HEK293 (cell line): Measurements from ENCODE around the gene HYOU1.

Experiments used
- CTCF ChIA-PET: fragments of 350-600 bp; formaldehyde crosslinking; extraction: SDS; loops from one replicate; lab custom pipeline; 2021; ENCODE audit warnings: antibody characterized with exemption; lab: Yijun Ruan, JAX
- POLR2A ChIA-PET: fragments of 300-600 bp; formaldehyde crosslinking; extraction: SDS; loops from one replicate; lab custom pipeline; 2020; ENCODE audit warnings: antibody characterized with exemption, inconsistent platforms; lab: Yijun Ruan, JAX
- H3K27ac ChIP-seq: fragments of 200-500 bp; sonication (Bioruptor generic); 2 replicates; pipeline ENCODE4 v1.5.1; 2014; ENCODE audit warnings: low read depth, low read length, control low read depth, inconsistent platforms; ENCODE audit errors: extremely low read depth
- H3K36me3 ChIP-seq, 2 experiments: fragments of 200-500 bp in 1 of 2; sonication (Bioruptor generic) in 1 of 2; 1 replicate in 1 of 2; 2 replicates in 1 of 2; pipeline ENCODE4 v1.5.1; 2014 to 2017; ENCODE audit warnings: inconsistent platforms in 2 of 2, low read length in 2 of 2; ENCODE audit not compliant: control insufficient read depth in 2 of 2, insufficient read depth in 1 of 2
- H3K4me1 ChIP-seq: fragments of 200-500 bp; sonication (Bioruptor generic); 2 replicates; pipeline ENCODE4 v1.5.1; 2014; ENCODE audit warnings: mild to moderate bottlenecking, low read length, inconsistent platforms; ENCODE audit not compliant: control insufficient read depth, insufficient read depth
- H3K4me3 ChIP-seq: 2 replicates; pipeline ENCODE4 v1.5.1; 2011; ENCODE audit warnings: low read depth, mild to moderate bottlenecking, control low read depth, low read length, moderate library complexity
- H3K9me3 ChIP-seq: fragments of 200-500 bp; sonication (Bioruptor generic); 2 replicates; pipeline ENCODE4 v1.5.1; 2014; ENCODE audit warnings: low read depth, low read length, inconsistent platforms; ENCODE audit not compliant: control insufficient read depth, insufficient read depth
- BCL11A ChIP-seq: fragments of 450-650 bp; formaldehyde crosslinking; IDR thresholded peaks from 2 replicates; pipeline ENCODE4 v1.5.1; 2016; ENCODE audit warnings: low read depth, missing biosample characterization, missing genetic modification characterization
- HOXC10 ChIP-seq: sonication (generic); formaldehyde crosslinking; IDR thresholded peaks from 2 replicates; pipeline ENCODE4 v1.8.1; 2023; ENCODE audit warnings: mild to moderate bottlenecking, missing genetic modification reagents
- IKZF3 ChIP-seq: fragments of 450-650 bp; IDR thresholded peaks from 2 replicates; pipeline ENCODE4 v1.5.0; 2018; ENCODE audit warnings: missing biosample characterization, mild to moderate bottlenecking, missing genetic modification characterization, moderate library complexity
- TRIM28 ChIP-seq: IDR thresholded peaks from 2 replicates; pipeline ENCODE4 v1.6.1; 2011; ENCODE audit warnings: low read length, control low read depth, borderline replicate concordance
- ZBTB1 ChIP-seq: fragments of 450-650 bp; formaldehyde crosslinking; IDR thresholded peaks from 2 replicates; pipeline ENCODE4 v1.5.1; 2016; ENCODE audit warnings: missing biosample characterization, missing genetic modification characterization
- ZBTB21 ChIP-seq: fragments of 450-650 bp; formaldehyde crosslinking; IDR thresholded peaks from 2 replicates; pipeline ENCODE4 v1.5.1; 2017; ENCODE audit warnings: missing biosample characterization, missing genetic modification characterization
- ZNF18 ChIP-seq: fragments of 450-650 bp; formaldehyde crosslinking; IDR thresholded peaks from 2 replicates; pipeline ENCODE4 v1.5.1; 2016; ENCODE audit warnings: missing biosample characterization, missing genetic modification characterization
- ZNF2 ChIP-seq: fragments of 450-650 bp; formaldehyde crosslinking; IDR thresholded peaks from 2 replicates; pipeline ENCODE4 v1.5.1; 2016; ENCODE audit warnings: missing biosample characterization, missing genetic modification characterization
- ZNF24 ChIP-seq: fragments of 450-650 bp; formaldehyde crosslinking; IDR thresholded peaks from 2 replicates; pipeline ENCODE4 v1.5.1; 2016; ENCODE audit warnings: missing biosample characterization, missing genetic modification characterization
- ZNF324 ChIP-seq: fragments of 450-650 bp; formaldehyde crosslinking; IDR thresholded peaks from 2 replicates; pipeline ENCODE4 v1.5.1; 2016; ENCODE audit warnings: missing biosample characterization, missing genetic modification characterization
- ZNF423 ChIP-seq: fragments of 450-650 bp; formaldehyde crosslinking; IDR thresholded peaks from 2 replicates; pipeline ENCODE4 v1.5.1; 2016; ENCODE audit warnings: missing biosample characterization, missing genetic modification characterization
- ZNF449 ChIP-seq: fragments of 450-650 bp; formaldehyde crosslinking; IDR thresholded peaks from 2 replicates; pipeline ENCODE4 v1.5.1; 2017; ENCODE audit warnings: missing biosample characterization, mild to moderate bottlenecking, missing genetic modification characterization, moderate library complexity
- ZNF548 ChIP-seq: fragments of 450-650 bp; formaldehyde crosslinking; IDR thresholded peaks from 2 replicates; pipeline ENCODE4 v1.5.1; 2016; ENCODE audit warnings: missing biosample characterization, missing genetic modification characterization
- ZNF555 ChIP-seq: fragments of 450-650 bp; formaldehyde crosslinking; conservative IDR thresholded peaks from 2 replicates; pipeline ENCODE4 v1.5.1; 2017; ENCODE audit warnings: missing biosample characterization, mild to moderate bottlenecking, missing genetic modification characterization, inconsistent platforms
- ZNF560 ChIP-seq: fragments of 450-650 bp; formaldehyde crosslinking; IDR thresholded peaks from 2 replicates; pipeline ENCODE4 v1.5.1; 2017; ENCODE audit warnings: missing biosample characterization, missing genetic modification characterization, borderline replicate concordance
- ZNF580 ChIP-seq: fragments of 450-650 bp; formaldehyde crosslinking; IDR thresholded peaks from 2 replicates; pipeline ENCODE4 v1.5.1; 2016; ENCODE audit warnings: missing biosample characterization, missing genetic modification characterization
- ZNF624 ChIP-seq: fragments of 450-650 bp; formaldehyde crosslinking; IDR thresholded peaks from 2 replicates; pipeline ENCODE4 v1.5.1; 2017; ENCODE audit warnings: missing biosample characterization, missing genetic modification characterization
- ZNF654 ChIP-seq: fragments of 450-650 bp; formaldehyde crosslinking; IDR thresholded peaks from 2 replicates; pipeline ENCODE4 v1.5.1; 2016; ENCODE audit warnings: low read depth, missing biosample characterization, missing genetic modification characterization
- ZNF664 ChIP-seq: fragments of 450-650 bp; formaldehyde crosslinking; IDR thresholded peaks from 2 replicates; pipeline ENCODE4 v1.5.1; 2016; ENCODE audit warnings: missing biosample characterization, missing genetic modification characterization
- ZSCAN16 ChIP-seq: fragments of 450-650 bp; formaldehyde crosslinking; IDR thresholded peaks from 2 replicates; pipeline ENCODE4 v1.5.1; 2016; ENCODE audit warnings: missing biosample characterization, missing genetic modification characterization
- TF ChIP-seq, protein P1 (sequence below): fragments of 450-650 bp; IDR thresholded peaks from 2 replicates; pipeline ENCODE4 v1.5.1; 2018; ENCODE audit warnings: missing biosample characterization, mild to moderate bottlenecking, missing genetic modification characterization
- TF ChIP-seq, protein P2 (sequence below): fragments of 450-650 bp; formaldehyde crosslinking; IDR thresholded peaks from 2 replicates; pipeline ENCODE4 v1.5.1; 2016; ENCODE audit warnings: missing biosample characterization, missing genetic modification characterization
- TF ChIP-seq, protein P3 (sequence below): fragments of 450-650 bp; formaldehyde crosslinking; conservative IDR thresholded peaks from 2 replicates; pipeline ENCODE4 v1.5.1; 2016; ENCODE audit warnings: low read depth, missing biosample characterization, missing genetic modification characterization

Gene HYOU1

DNA sequence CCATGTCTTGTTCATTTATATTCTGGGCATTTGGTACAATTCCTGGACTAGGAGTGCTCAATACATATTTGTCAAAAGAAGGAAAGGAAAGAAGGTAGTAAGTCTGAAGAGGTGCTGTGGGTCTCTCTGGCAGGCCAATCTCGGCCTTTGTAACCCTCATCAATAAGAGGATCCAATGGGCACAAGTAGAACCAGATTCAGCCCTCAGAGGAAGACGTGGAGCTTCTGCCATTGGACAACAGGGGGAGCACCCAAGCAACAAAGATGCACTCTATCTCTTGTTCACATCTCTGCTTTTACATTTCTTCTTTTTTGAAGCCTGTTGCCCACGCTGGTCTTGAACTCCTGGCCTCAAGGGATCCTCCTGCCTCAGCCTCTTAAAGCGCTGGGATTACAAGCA is 8.4 kb upstream of the HYOU1 start:
- H3K4me3 ChIP-seq, result no peak overlapping the region
- TF ChIP-seq ZSCAN16 (tag by site-specific recombination), result no peak
- TF ChIP-seq ZNF654, result peak; percentile 23; the same call in 1 of the 2 replicates
- TF ChIP-seq HOXC10 (CRISPR knock-in tag), result no peak
- TF ChIP-seq, all 188 proteins: peak for 1
- Histone ChIP-seq H3K4me1 (no peaks in the 10 kb centered on the region), H3K27ac (no peak overlapping the region), H3K36me3 (peaks cover 0 to 10% of the 10 kb centered on the region in 2 experiments; a peak in 1 of 3 replicates), H3K9me3 (no peaks in the 10 kb centered on the region)
- CTCF ChIA-PET, result interaction anchor here (0.6 to 1.0 kb wide), 4 partner anchors 20 to 273 kb away, joined by 3 to 5 read pairs (median 4); partner anchors contain the start of gene HMBS
- POLR2A ChIA-PET, result no interaction called here

- no peak overlapping the region for H3K27ac ChIP-seq
- no peaks in the 10 kb centered on the region for H3K4me1 ChIP-seq
- ChIA-PET CTCF (interaction anchor here (0.7 kb wide), 1 partner anchor 88 kb away, joined by 3 read pairs; no protein-coding TSS in a partner anchor), POLR2A (interaction anchor here (1.2 kb wide), 1 partner anchor 22 kb away, joined by 3 read pairs; the partner anchor contains the start of gene HMBS)
- H3K36me3 ChIP-seq, result no peaks in the 10 kb centered on the region
- no peak for TF ChIP-seq ZNF423 (tag by site-specific recombination)
- no peak for TF ChIP-seq ZNF2 (tag by site-specific recombination)
- no peak for TF ChIP-seq ZBTB1
- no peak overlapping the region for H3K4me3 ChIP-seq
- no peaks in the 10 kb centered on the region for H3K9me3 ChIP-seq
Measured at GRCh38 chr11:119062779-119063178, 5.8 kb upstream of the HYOU1 start.

- H3K4me1 ChIP-seq, result no peaks in the 10 kb centered on the region
- H3K27ac ChIP-seq, result no peak overlapping the region
- H3K9me3 ChIP-seq, result no peaks in the 10 kb centered on the region
- H3K4me3 ChIP-seq, result no peak overlapping the region
- ChIA-PET POLR2A (no interaction called here), CTCF (interaction anchor here (0.6 to 1.3 kb wide), 3 partner anchors 24 to 389 kb away, joined by 3 to 5 read pairs (median 3); no protein-coding TSS in a partner anchor)
- no peaks in the 10 kb centered on the region for H3K36me3 ChIP-seq
- TF ChIP-seq ZNF580 (tag by site-specific recombination), result no peak
- TF ChIP-seq ZNF555 (tag by site-specific recombination), result no peak
- no peak for TF ChIP-seq ZNF324
- no peak for TF ChIP-seq ZNF664
- no peak for TF ChIP-seq ZBTB21
- no peak for TF ChIP-seq TRIM28
- no peak for TF ChIP-seq IKZF3 (tag by site-specific recombination)
- no peak for TF ChIP-seq BCL11A (tag by site-specific recombination)
- no peak for TF ChIP-seq ZNF449
- no peak for TF ChIP-seq ZNF560
- no peak for TF ChIP-seq ZNF548 (tag by site-specific recombination)
- TF ChIP-seq, protein P1, sequence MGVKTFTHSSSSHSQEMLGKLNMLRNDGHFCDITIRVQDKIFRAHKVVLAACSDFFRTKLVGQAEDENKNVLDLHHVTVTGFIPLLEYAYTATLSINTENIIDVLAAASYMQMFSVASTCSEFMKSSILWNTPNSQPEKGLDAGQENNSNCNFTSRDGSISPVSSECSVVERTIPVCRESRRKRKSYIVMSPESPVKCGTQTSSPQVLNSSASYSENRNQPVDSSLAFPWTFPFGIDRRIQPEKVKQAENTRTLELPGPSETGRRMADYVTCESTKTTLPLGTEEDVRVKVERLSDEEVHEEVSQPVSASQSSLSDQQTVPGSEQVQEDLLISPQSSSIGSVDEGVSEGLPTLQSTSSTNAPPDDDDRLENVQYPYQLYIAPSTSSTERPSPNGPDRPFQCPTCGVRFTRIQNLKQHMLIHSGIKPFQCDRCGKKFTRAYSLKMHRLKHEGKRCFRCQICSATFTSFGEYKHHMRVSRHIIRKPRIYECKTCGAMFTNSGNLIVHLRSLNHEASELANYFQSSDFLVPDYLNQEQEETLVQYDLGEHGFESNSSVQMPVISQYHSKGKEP (tag by site-specific recombination), result no peak
- TF ChIP-seq ZNF18 (tag by site-specific recombination), result no peak
- TF ChIP-seq, protein P2, sequence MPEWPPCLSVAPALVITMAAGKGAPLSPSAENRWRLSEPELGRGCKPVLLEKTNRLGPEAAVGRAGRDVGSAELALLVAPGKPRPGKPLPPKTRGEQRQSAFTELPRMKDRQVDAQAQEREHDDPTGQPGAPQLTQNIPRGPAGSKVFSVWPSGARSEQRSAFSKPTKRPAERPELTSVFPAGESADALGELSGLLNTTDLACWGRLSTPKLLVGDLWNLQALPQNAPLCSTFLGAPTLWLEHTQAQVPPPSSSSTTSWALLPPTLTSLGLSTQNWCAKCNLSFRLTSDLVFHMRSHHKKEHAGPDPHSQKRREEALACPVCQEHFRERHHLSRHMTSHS, result no peak
- TF ChIP-seq, protein P3, sequence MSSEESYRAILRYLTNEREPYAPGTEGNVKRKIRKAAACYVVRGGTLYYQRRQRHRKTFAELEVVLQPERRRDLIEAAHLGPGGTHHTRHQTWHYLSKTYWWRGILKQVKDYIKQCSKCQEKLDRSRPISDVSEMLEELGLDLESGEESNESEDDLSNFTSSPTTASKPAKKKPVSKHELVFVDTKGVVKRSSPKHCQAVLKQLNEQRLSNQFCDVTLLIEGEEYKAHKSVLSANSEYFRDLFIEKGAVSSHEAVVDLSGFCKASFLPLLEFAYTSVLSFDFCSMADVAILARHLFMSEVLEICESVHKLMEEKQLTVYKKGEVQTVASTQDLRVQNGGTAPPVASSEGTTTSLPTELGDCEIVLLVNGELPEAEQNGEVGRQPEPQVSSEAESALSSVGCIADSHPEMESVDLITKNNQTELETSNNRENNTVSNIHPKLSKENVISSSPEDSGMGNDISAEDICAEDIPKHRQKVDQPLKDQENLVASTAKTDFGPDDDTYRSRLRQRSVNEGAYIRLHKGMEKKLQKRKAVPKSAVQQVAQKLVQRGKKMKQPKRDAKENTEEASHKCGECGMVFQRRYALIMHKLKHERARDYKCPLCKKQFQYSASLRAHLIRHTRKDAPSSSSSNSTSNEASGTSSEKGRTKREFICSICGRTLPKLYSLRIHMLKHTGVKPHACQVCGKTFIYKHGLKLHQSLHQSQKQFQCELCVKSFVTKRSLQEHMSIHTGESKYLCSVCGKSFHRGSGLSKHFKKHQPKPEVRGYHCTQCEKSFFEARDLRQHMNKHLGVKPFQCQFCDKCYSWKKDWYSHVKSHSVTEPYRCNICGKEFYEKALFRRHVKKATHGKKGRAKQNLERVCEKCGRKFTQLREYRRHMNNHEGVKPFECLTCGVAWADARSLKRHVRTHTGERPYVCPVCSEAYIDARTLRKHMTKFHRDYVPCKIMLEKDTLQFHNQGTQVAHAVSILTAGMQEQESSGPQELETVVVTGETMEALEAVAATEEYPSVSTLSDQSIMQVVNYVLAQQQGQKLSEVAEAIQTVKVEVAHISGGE (tag by site-specific recombination), result no peak
- no peak for TF ChIP-seq ZNF624 (tag by site-specific recombination)
- TF ChIP-seq ZNF24 (tag by site-specific recombination), result no peak
Measured at GRCh38 chr11:119061256-119061655, 4.3 kb upstream of the HYOU1 start.
